HFF-Myc (cell line): ENCODE measurements around the gene PRTFDC1.
A peak's percentile ranks its signal among the peaks of the same experiment; 100 is the strongest.

ENCODE experiments used
- DNase-seq: peaks from one replicate; pipeline ENCODE4 v3.0.0-alpha.2; 2011; ENCODE audit warnings: low read depth; ENCODE audit errors: extremely low read depth
- H3K4me3 ChIP-seq: replicated peaks from 2 replicates; pipeline ENCODE4 v1.5.1; 2011; ENCODE audit warnings: low read depth, mild to moderate bottlenecking, control low read depth, low read length
- TF ChIP-seq, protein P1 (sequence below): IDR thresholded peaks from 2 replicates; pipeline ENCODE4 v1.5.1; 2012; ENCODE audit warnings: mild to moderate bottlenecking, low read depth, low read length, control low read depth; ENCODE audit errors: missing control alignments

PRTFDC1 gene

DNA sequence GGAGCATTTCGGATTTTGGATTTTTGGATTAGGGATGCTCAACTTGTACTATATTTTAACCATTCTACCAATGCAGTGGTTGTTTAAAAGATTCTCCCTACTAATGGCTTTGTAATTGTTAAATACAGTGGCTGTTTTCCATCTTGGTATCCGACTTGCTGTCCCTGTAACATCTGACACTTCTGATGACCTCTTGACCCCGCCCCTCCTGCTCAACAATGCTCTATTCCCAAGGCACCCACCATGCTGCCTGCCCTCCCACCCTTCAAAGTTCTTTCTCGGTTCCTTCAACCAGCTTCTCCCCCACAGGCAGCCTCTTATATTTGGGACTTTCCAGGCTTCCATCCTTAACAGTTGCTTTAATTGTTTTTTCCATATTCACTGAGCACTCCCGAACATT is 2.0 kb downstream of the PRTFDC1 start:
- H3K4me3 ChIP-seq, result no peak overlapping the region
- TF ChIP-seq, protein P1, sequence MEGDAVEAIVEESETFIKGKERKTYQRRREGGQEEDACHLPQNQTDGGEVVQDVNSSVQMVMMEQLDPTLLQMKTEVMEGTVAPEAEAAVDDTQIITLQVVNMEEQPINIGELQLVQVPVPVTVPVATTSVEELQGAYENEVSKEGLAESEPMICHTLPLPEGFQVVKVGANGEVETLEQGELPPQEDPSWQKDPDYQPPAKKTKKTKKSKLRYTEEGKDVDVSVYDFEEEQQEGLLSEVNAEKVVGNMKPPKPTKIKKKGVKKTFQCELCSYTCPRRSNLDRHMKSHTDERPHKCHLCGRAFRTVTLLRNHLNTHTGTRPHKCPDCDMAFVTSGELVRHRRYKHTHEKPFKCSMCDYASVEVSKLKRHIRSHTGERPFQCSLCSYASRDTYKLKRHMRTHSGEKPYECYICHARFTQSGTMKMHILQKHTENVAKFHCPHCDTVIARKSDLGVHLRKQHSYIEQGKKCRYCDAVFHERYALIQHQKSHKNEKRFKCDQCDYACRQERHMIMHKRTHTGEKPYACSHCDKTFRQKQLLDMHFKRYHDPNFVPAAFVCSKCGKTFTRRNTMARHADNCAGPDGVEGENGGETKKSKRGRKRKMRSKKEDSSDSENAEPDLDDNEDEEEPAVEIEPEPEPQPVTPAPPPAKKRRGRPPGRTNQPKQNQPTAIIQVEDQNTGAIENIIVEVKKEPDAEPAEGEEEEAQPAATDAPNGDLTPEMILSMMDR, result no peak
- no peak for DNase-seq

DNA sequence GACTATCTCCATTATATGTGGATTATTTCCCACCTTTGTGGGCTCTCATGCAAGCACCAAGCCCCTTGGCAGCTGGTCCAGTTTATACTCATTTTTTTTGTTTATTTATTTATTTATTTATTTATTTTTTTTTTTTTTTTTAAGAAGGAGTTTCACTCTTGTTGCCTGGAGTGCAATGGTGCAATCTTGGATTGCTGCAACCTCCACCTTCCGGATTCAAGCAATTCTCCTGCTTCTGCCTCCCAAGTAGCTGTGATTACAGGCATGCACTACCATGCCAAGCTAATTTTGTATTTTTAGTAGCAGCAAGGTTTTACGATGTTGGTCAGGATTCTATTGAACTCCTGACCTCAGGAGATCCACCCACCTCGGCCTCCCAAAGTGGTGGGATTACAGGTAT is 2.8 kb downstream of the PRTFDC1 start:
- TF ChIP-seq, protein P1, result no peak
- no peak for DNase-seq

DNA sequence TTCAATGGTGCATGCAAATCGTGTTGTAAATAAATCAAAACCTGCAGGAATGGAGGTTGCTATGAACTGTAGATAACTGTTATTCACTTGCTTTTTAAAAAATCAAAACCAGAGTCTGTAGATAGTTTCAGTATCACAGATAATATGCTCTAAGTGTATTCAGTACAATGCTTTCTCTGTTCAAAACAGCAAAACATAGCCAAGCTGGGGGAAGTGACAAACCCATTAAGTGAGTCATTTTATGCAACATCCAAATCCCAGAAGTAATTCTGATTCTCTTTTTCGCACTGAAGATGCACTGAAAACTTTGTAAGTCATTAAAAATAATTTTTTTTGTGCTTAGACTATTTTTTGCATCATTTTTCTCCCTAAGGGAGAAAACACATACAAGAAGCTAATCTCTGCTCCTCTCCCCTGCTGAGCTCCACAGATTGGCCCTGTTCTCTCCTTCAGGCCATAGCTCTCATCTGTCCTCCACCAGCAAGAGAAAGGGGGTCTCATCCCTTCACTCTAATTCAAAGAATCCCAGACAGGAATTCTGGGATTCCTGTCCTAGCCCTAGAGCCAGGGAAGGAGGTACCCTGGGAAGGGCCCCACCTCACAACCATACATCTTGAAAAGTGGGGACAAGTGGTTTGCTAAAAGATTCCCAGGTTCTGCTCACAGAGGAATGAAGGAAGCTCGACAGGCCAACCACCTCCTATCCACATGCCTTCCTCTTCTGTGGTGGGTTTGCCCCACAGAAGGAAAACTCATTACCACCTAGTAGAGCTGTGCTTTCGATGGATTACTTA is 4.9 kb downstream of the PRTFDC1 start:
- TF ChIP-seq, protein P1, result no peak
- no peak for DNase-seq
- H3K4me3 ChIP-seq, result no peak overlapping the region

More for the DNA sequence above, 2.8 kb downstream of the PRTFDC1 start:
- H3K4me3 ChIP-seq, result no peak overlapping the region

DNA sequence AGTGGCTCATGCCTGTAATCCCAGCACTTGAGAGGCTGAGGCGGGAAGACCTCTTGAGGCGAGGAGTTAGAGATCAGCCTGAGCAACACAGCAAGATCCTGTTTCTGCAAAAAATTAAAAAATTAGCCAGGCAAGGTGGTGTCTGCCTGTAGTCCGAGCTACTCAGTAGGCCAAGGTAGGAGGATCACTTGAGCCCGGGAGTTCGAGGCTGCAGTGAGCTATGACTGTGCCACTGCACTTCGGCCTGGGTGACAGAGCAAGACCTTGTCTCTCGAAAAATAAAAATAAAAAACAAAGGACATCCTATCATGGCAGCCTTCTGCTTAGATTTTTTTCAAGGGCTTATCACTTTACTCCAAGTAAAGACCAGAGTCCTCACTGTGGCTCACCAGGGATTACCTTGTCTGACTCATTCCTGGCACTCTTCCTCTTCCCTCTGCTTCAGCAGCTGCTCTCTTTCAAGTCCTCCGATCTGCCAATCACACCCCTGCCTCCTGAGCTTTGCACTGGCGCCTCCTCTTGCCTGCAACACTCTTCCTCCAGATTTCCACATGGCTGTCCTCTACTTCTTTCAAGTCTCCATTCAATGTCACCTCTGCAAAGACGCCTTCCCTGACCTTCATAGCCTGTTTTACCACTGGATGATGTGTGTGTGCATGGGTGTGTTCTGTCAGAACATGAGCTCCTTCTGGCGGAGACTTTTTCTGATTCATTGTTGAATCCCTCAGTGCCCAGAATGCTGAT is 7.7 kb downstream of the PRTFDC1 start:
- peak; percentile 52 for DNase-seq
- TF ChIP-seq, protein P1, result no peak
- no peak overlapping the region for H3K4me3 ChIP-seq

DNA sequence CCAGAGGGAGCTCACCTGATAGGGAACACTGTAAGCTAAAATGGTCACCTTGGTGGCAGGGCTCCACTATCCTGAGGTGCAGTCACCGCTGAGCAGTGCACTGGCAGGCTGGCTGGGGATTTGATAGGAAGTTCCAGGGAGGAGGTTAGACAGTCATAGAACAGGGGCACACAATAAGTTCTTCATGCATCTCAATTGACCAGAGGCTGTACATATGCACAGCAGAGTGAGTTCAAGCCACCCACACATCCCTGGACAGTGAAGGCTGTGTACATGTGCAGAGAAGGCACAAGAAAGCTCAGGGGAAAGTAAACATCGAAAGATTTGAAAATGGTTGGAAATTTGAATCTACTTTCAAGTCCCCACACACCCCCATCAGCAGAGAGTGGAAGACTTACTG is 13.9 kb downstream of the PRTFDC1 start:
- DNase-seq, result no peak
- no peak overlapping the region for H3K4me3 ChIP-seq
- TF ChIP-seq, protein P1, result no peak

DNA sequence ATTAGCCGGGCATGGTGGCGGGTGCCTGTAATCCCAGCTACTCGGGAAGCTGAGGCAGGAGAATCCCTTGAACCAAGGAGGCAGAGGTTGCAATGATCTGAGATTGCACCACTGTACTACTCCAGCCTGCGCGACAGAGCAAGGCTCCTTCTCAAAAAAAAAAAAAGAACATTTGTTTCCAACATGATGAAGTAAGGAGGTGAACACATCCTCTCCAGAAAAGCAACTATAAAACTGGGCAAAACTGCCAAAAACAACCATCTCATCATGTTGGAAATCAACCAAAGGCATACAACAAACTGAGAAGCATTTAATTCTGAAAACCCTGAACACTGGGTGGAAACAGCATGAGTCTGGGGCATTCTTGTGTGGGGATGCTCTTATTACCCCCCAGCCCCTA is 14.3 kb downstream of the PRTFDC1 start:
- no peak overlapping the region for H3K4me3 ChIP-seq
- TF ChIP-seq, protein P1, result no peak
- no peak for DNase-seq
